Pancreas (tissue), 10 donors: ENCODE measurements around the gene FIGLA. TPM values are rescaled to one million over a fixed set of nuclear protein-coding genes. Genes with fewer than 3 reads are reported as not detected.

ENCODE experiments used
- ATAC-seq, 4 donors: fragments of 200-7000 bp; cut with Tn5 transposase; one replicate each; pipeline versions ENCODE4 v1.8.0 to v1.9.1; 2020; ENCODE audit warnings: mild to moderate bottlenecking in 4 of 4, moderate library complexity in 4 of 4
- DNase-seq, 6 donors: peaks; one replicate each; pipeline ENCODE4 v3.0.0-alpha.2; 2020
- FAIRE-seq: peaks from 2 replicates; lab custom pipeline; 2012; peaks lifted over from hg19 to GRCh38; lab: Jason Lieb, UNC
- H3K27ac ChIP-seq, 4 donors: fragments of 200-600 bp; sonication (generic); 1 replicate in 3 of 4; 2 replicates in 1 of 4; pipeline versions ENCODE4 v1.5.0 to v1.8.0; 2020
- H3K27me3 ChIP-seq, 4 donors: fragments of 200-600 bp; one replicate each; pipeline ENCODE4 v1.8.0; 2021
- H3K36me3 ChIP-seq, 3 donors: fragments of 200-600 bp; sonication (generic) in 1 of 3; one replicate each; pipeline versions ENCODE4 v1.5.0 to v1.8.0; 2020 to 2021
- H3K4me1 ChIP-seq, 3 donors: fragments of 200-600 bp; one replicate each; pipeline ENCODE4 v1.8.0; 2021
- H3K4me3 ChIP-seq, 4 donors: fragments of 200-600 bp; sonication (generic) in 2 of 4; one replicate each; pipeline versions ENCODE4 v1.5.0 to v1.8.0; 2020 to 2021
- H3K9me3 ChIP-seq, 4 donors: fragments of 200-600 bp; one replicate each; pipeline ENCODE4 v1.8.0; 2021
- WGBS, 2 donors: extraction: QIAGEN DNeasy Blood & Tissue Kit; methylation state at CpG; one replicate each; pipeline ENCODE4 v1.1.7; 2013; 5-methylcytosine and 5-hydroxymethylcytosine counted together
- intact Hi-C, 3 donors: fragments of 100-400 bp; cut with DNase I; formaldehyde crosslinking; loops; one replicate each; pipeline versions ENCODE4 v1.11.1 to v1.14.2; 2022
- polyA plus RNA-seq, 2 donors: library from polyadenylated mRNA; stranded (reverse); fragments of 200-250 nt; gene quantifications; one replicate each; pipeline ENCODE4 v1.2.3, GENCODE V29; 2013
- total RNA-seq, 6 donors: library from RNA; stranded (reverse); fragmentation: NEBNext Ultra II Directional in 4 of 6; extraction: Animal tissue kit (Norgen Biotek cat#: 25700) in 4 of 6; gene quantifications; one replicate each; pipeline versions ENCODE4 v1.2.1 to v1.2.4, GENCODE V29; 2021 to 2023
- TF ChIP-seq, protein P1 (sequence below), 4 donors: fragments of 200-600 bp; sonication (generic) in 3 of 4; IDR thresholded peaks; one replicate each; pipeline versions ENCODE4 v1.5.0 to v1.8.0; 2021; ENCODE audit warnings: antibody characterized with exemption in 4 of 4
- donor health status: healthy with polysubstance abuse.
- donor health status: DM: no; HTN: no; CAD: no; lungs with moderate emphysema.
- donor health status: DM: no; HTN: no; CAD: no.
- donor health status: control.
- donor health status: control.
- donor health status: Bipolar disorder and iron deficiency.
- donor health status: DM: yes; HTN: yes; CAD: no.
- donor health status: DM: no; HTN: no; CAD: no.
- donor health status: DM: no; HTN: no; CAD: no.
- donor health status: DM: yes; HTN: yes; CAD: no.

FIGLA gene
- total and polyA plus RNA-seq, 8 donors, result 0.83 to 1.1 TPM; not detected in 6

DNA sequence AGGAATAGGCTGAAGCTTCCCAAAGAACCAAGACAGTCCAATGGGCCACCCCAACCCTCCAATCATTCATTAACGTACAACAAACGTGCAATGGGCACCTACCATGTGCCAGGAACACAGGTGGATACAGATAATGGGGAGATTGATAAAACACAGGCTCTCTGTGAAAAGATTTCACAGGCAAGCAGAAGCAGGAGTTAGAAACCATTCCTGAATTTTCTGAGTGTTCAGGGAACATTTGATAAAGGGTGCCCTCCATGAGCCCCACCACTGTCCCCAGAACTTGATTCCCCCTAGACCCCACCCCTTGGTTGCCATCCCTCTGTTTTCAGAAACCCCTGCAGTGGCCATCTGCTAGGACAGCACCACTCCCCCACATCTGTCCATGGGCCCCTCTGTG is 43.7 kb upstream of the FIGLA start:
- Histone ChIP-seq H3K27ac (no peak overlapping the region), H3K4me1 (no peaks in the 10 kb centered on the region), H3K4me3 (no peak overlapping the region), H3K36me3 (no peaks in the 10 kb centered on the region), H3K27me3 (no peaks in the 10 kb centered on the region), H3K9me3 (no peaks in the 10 kb centered on the region)
- FAIRE-seq, result no peak
- WGBS, 2 donors, result 59 to 63% methylated on average over 2 of the region's 2 CpGs
- TF ChIP-seq, protein P1, sequence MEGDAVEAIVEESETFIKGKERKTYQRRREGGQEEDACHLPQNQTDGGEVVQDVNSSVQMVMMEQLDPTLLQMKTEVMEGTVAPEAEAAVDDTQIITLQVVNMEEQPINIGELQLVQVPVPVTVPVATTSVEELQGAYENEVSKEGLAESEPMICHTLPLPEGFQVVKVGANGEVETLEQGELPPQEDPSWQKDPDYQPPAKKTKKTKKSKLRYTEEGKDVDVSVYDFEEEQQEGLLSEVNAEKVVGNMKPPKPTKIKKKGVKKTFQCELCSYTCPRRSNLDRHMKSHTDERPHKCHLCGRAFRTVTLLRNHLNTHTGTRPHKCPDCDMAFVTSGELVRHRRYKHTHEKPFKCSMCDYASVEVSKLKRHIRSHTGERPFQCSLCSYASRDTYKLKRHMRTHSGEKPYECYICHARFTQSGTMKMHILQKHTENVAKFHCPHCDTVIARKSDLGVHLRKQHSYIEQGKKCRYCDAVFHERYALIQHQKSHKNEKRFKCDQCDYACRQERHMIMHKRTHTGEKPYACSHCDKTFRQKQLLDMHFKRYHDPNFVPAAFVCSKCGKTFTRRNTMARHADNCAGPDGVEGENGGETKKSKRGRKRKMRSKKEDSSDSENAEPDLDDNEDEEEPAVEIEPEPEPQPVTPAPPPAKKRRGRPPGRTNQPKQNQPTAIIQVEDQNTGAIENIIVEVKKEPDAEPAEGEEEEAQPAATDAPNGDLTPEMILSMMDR (IDR thresholded peaks at IDR 0.05), result no peak
- no peak for ATAC-seq
- no peak for DNase-seq
- intact Hi-C loops, result no loop called here

DNA sequence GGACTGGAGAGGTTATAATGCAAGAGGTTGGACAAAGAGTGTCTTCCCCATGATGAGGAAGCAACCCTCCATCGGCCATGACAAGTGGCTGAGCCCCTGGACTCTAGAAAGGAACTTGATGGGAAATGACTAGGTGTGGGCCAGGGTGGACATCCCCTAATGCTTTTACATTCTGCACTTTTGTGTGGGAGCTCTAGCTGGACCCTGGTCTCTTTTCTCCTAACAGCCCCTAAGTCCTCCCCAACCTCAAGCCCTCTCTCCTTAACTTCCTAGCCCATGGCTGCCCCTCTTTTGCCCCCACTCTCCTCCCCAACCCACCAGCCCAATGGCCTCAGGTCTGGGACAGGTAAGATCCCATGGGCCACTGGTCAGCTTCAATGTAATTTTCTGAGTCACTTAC is 42.8 kb upstream of the FIGLA start:
- Histone ChIP-seq H3K4me1 (no peaks in the 10 kb centered on the region), H3K27me3 (no peaks in the 10 kb centered on the region), H3K4me3 (no peak overlapping the region), H3K27ac (no peak overlapping the region), H3K36me3 (no peaks in the 10 kb centered on the region), H3K9me3 (no peaks in the 10 kb centered on the region)
- DNase-seq, result no peak
- intact Hi-C loops, result no loop called here
- TF ChIP-seq, protein P1 (IDR thresholded peaks at IDR 0.05), result no peak
- 78 to 94% methylated on average over 1 of the region's 1 CpG for WGBS, 2 donors
- no peak for FAIRE-seq
- ATAC-seq, result no peak

DNA sequence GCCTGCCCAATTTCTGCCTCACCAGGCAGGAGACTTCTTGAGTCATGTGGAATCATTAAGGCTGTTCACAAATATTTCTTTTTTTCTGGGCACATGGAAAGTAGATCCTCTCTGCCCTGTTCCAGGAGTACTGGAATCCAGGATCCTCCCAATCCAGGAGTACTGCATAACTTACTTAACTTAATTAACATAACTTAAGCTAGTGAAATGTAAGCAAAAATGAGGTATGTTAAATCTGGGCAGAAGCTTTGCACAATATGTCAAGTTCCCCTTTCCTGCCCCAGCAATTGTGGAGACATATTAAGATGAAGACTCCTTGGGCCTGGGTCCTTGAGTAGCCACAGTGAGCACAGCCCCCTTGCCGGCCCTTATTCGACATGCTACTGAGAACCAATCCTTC is 41.9 kb upstream of the FIGLA start:
- DNase-seq (no peak), FAIRE-seq (no peak), ATAC-seq (no peak)
- no peaks in the 10 kb centered on the region for H3K4me1 ChIP-seq
- no peak overlapping the region for H3K27ac ChIP-seq
- H3K36me3 ChIP-seq, result no peaks in the 10 kb centered on the region
- H3K27me3 ChIP-seq, result no peaks in the 10 kb centered on the region
- no peaks in the 10 kb centered on the region for H3K9me3 ChIP-seq
- no peak overlapping the region for H3K4me3 ChIP-seq
- intact Hi-C loops, result no loop called here
- 84 to 86% methylated on average over 2 of the region's 2 CpGs for WGBS, 2 donors
- TF ChIP-seq, protein P1 (IDR thresholded peaks at IDR 0.05), result no peak

DNA sequence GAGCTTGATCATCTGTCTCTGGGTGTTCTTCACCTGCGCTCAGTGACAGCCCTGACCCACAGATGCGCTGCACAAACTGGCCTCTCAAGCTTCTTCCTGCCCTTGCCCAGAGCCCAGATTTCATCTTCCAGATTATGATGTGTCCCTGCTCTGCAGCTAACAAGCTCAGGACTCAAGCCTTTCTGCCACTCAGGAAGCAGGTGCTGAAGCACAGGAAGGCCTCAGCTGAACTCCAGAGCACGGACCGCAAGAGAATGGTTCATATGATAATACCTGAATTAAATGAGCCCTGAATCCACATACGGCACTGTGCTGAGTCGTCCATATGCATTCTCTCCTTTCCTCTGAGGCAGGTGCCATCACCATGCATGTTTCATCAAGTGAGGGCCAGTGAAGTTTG is 41.4 kb upstream of the FIGLA start:
- Histone ChIP-seq H3K27ac (no peak overlapping the region), H3K27me3 (no peaks in the 10 kb centered on the region), H3K9me3 (no peaks in the 10 kb centered on the region), H3K4me3 (no peak overlapping the region), H3K4me1 (no peaks in the 10 kb centered on the region), H3K36me3 (no peaks in the 10 kb centered on the region)
- WGBS, 2 donors, result 77 to 78% methylated on average over 6 of the region's 6 CpGs
- intact Hi-C loops, result no loop called here
- DNase-seq (no peak), ATAC-seq (no peak), FAIRE-seq (no peak)
- TF ChIP-seq, protein P1 (IDR thresholded peaks at IDR 0.05), result no peak

DNA sequence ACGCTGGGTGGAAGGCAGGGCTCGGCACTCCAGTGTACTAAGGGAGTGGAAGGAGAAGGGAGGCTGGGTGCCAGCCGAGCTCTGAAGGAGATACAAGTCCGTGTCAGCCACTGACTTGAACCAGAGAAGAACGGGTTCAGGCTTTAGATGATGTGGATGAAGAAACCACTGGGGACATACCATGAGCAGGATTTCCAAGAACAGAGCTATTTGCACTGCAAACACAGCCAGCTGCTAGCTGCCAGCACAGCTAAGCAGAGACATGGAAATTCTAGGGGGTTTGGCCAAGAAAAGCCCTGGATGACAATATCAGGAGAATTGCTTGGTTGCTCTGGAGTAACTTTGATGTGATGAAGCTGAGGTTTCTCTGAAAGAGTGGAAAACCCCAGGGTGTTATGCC is 39.9 kb upstream of the FIGLA start:
- DNase-seq, result no peak
- no peaks in the 10 kb centered on the region for H3K27me3 ChIP-seq
- H3K36me3 ChIP-seq, result no peaks in the 10 kb centered on the region
- FAIRE-seq, result no peak
- TF ChIP-seq, protein P1 (IDR thresholded peaks at IDR 0.05), result no peak
- no peaks in the 10 kb centered on the region for H3K4me1 ChIP-seq
- WGBS, 2 donors, result 53 to 62% methylated on average over 5 of the region's 5 CpGs
- ATAC-seq, result peak in 1 of 4 donors; percentile 53
- H3K27ac ChIP-seq, result no peak overlapping the region
- intact Hi-C loops, result no loop called here
- no peaks in the 10 kb centered on the region for H3K9me3 ChIP-seq
- H3K4me3 ChIP-seq, result no peak overlapping the region
